Measurements from ENCODE around the gene PDCD6IP. TPM values are rescaled to one million over a fixed set of nuclear protein-coding genes. Genes with fewer than 3 reads are reported as not detected.
A peak's percentile ranks its signal among the peaks of the same experiment; 100 is the strongest.

Gene PDCD6IP
- total and polyA plus RNA-seq, 3 donors from 2014 or later: 160 to 378 (median 305) TPM

- TF ChIP-seq POLR2A (IDR thresholded peaks at IDR 0.05): no peak
- TF ChIP-seq CTCF (IDR thresholded peaks at IDR 0.05): no peak
- Histone ChIP-seq H3K27me3 (no peaks in the 10 kb centered on the region), H3K27ac (no peak overlapping the region), H3K36me3 (ENCODE audit: low read depth, missing control alignments) (no peaks in the 10 kb centered on the region), H3K4me1 (peaks cover 5% of the 10 kb centered on the region), H3K9me3 (no peaks in the 10 kb centered on the region), H3K4me3 (no peak overlapping the region)
- no peak for DNase-seq
- intact Hi-C loops (cut with DNase I; ENCODE audit: low total_unique reads): no loop called here
These were observed 3.3 kb upstream of the PDCD6IP start for GRCh38 chr3:33795131-33795530.

- no peak for TF ChIP-seq CTCF (IDR thresholded peaks at IDR 0.05)
- TF ChIP-seq POLR2A (IDR thresholded peaks at IDR 0.05): no peak
- Histone ChIP-seq H3K9me3 (no peaks in the 10 kb centered on the region), H3K27me3 (no peaks in the 10 kb centered on the region), H3K36me3 (ENCODE audit: low read depth, missing control alignments) (no peaks in the 10 kb centered on the region), H3K4me1 (peaks cover 14% of the 10 kb centered on the region), H3K4me3 (no peak overlapping the region), H3K27ac (no peak overlapping the region)
- no peak for DNase-seq
- 94 to 97% methylated on average over 3 of the region's 3 CpGs for whole genome bisulfite sequencing, 2 donors
- intact Hi-C loops (cut with DNase I; ENCODE audit: low total_unique reads): no loop called here
These were observed 2.4 kb upstream of the PDCD6IP start for GRCh38 chr3:33795856-33796536.

- intact Hi-C loops (cut with DNase I; ENCODE audit: low total_unique reads): no loop called here
These were observed 365 bp upstream of the PDCD6IP start for GRCh38 chr3:33798113-33798417.

GRCh38 chr3:33799202-33799551 lies 747 bp downstream of the PDCD6IP start:
- H3K36me3 ChIP-seq (ENCODE audit: low read depth, missing control alignments): no peaks in the 10 kb centered on the region
- no peaks in the 10 kb centered on the region for H3K27me3 ChIP-seq
- peaks cover 17% of the 10 kb centered on the region for H3K4me1 ChIP-seq
- intact Hi-C loops (cut with DNase I; ENCODE audit: low total_unique reads): no loop called here
- TF ChIP-seq POLR2A (IDR thresholded peaks at IDR 0.05) (no peak), CTCF (IDR thresholded peaks at IDR 0.05) (no peak)
- H3K9me3 ChIP-seq: no peaks in the 10 kb centered on the region
- peak overlapping the region; percentile 76 to 91 for H3K27ac ChIP-seq
- DNase-seq: no peak
- 4 to 13% methylated on average over 3 of the region's 3 CpGs for WGBS, 2 donors
- peak overlapping the region; percentile 78 to 82 for H3K4me3 ChIP-seq

More at GRCh38 chr3:33798113-33798417, 365 bp upstream of the PDCD6IP start:
- Histone ChIP-seq H3K27ac (peak overlapping the region; percentile 76 to 91), H3K27me3 (no peaks in the 10 kb centered on the region), H3K9me3 (no peaks in the 10 kb centered on the region), H3K4me1 (peaks cover 17% of the 10 kb centered on the region), H3K36me3 (ENCODE audit: low read depth, missing control alignments) (no peaks in the 10 kb centered on the region), H3K4me3 (peak overlapping the region; percentile 78 to 82)
- 0 to 3% methylated on average over 9 of the region's 9 CpGs for WGBS, 2 donors
- TF ChIP-seq CTCF (IDR thresholded peaks at IDR 0.05): no peak
- TF ChIP-seq POLR2A (IDR thresholded peaks at IDR 0.05): no peak
- DNase-seq: no peak

- H3K27ac ChIP-seq: no peak overlapping the region
- no peak for DNase-seq
- no peaks in the 10 kb centered on the region for H3K27me3 ChIP-seq
- no peaks in the 10 kb centered on the region for H3K36me3 ChIP-seq (ENCODE audit: low read depth, missing control alignments)
- H3K4me1 ChIP-seq: peaks cover 12% of the 10 kb centered on the region
- TF ChIP-seq CTCF (IDR thresholded peaks at IDR 0.05) (no peak), POLR2A (IDR thresholded peaks at IDR 0.05) (no peak)
- WGBS, 2 donors: 73 to 88% methylated on average over 1 of the region's 1 CpG
- no peak overlapping the region for H3K4me3 ChIP-seq
- no peaks in the 10 kb centered on the region for H3K9me3 ChIP-seq
- intact Hi-C loops (cut with DNase I; ENCODE audit: low total_unique reads): no loop called here
These were observed 4.8 kb downstream of the PDCD6IP start for GRCh38 chr3:33803252-33803651.

Measured in testis (tissue), 3 donors.